Fibroblast of the aortic adventitia (primary cell): Measurements from ENCODE around the gene OBSCN. TPM values are rescaled to one million over a fixed set of nuclear protein-coding genes. Genes with fewer than 3 reads are reported as not detected.

Experiments
- DNase-seq: peaks from one replicate; pipeline ENCODE4 v3.0.0-alpha.2; 2010; ENCODE audit warnings: low read depth
- H3K4me3 ChIP-seq: 2 replicates; pipeline ENCODE4 v1.5.1; 2011; ENCODE audit warnings: low read depth, mild to moderate bottlenecking, control low read depth, low read length, moderate library complexity
- total RNA-seq: library from RNA; depleted of rRNA; stranded (reverse); fragments of >200 nt; gene quantifications from 2 replicates; pipeline ENCODE4 v1.2.3, GENCODE V29; 2012; ENCODE audit warnings: low replicate concordance
- TF ChIP-seq, protein P1 (sequence below): IDR thresholded peaks from 2 replicates; pipeline ENCODE4 v1.5.1; 2011; ENCODE audit warnings: mild to moderate bottlenecking, low read length, control low read depth, inconsistent platforms; ENCODE audit not compliant: insufficient read depth

OBSCN gene
- total RNA-seq, 1 donor = 0.99 TPM

DNA sequence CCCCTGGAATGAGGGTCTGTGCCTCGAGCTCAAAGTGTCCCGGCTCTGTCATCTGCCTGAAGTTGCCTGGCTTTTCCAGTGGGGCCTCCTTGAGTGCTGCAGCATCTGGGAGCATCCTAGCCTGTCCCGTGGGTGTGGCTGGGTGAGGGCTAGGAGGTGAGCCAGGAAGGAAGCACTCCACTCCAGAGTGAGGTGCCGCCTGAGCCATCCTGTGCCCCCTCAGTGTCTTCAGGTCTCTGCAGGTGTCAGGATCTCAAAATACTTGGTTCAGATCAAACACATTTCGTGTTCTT, 30.7 kb upstream of the OBSCN start:
- TF ChIP-seq, protein P1, sequence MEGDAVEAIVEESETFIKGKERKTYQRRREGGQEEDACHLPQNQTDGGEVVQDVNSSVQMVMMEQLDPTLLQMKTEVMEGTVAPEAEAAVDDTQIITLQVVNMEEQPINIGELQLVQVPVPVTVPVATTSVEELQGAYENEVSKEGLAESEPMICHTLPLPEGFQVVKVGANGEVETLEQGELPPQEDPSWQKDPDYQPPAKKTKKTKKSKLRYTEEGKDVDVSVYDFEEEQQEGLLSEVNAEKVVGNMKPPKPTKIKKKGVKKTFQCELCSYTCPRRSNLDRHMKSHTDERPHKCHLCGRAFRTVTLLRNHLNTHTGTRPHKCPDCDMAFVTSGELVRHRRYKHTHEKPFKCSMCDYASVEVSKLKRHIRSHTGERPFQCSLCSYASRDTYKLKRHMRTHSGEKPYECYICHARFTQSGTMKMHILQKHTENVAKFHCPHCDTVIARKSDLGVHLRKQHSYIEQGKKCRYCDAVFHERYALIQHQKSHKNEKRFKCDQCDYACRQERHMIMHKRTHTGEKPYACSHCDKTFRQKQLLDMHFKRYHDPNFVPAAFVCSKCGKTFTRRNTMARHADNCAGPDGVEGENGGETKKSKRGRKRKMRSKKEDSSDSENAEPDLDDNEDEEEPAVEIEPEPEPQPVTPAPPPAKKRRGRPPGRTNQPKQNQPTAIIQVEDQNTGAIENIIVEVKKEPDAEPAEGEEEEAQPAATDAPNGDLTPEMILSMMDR = no peak
- DNase-seq = no peak
- no peak overlapping the region for H3K4me3 ChIP-seq

DNA sequence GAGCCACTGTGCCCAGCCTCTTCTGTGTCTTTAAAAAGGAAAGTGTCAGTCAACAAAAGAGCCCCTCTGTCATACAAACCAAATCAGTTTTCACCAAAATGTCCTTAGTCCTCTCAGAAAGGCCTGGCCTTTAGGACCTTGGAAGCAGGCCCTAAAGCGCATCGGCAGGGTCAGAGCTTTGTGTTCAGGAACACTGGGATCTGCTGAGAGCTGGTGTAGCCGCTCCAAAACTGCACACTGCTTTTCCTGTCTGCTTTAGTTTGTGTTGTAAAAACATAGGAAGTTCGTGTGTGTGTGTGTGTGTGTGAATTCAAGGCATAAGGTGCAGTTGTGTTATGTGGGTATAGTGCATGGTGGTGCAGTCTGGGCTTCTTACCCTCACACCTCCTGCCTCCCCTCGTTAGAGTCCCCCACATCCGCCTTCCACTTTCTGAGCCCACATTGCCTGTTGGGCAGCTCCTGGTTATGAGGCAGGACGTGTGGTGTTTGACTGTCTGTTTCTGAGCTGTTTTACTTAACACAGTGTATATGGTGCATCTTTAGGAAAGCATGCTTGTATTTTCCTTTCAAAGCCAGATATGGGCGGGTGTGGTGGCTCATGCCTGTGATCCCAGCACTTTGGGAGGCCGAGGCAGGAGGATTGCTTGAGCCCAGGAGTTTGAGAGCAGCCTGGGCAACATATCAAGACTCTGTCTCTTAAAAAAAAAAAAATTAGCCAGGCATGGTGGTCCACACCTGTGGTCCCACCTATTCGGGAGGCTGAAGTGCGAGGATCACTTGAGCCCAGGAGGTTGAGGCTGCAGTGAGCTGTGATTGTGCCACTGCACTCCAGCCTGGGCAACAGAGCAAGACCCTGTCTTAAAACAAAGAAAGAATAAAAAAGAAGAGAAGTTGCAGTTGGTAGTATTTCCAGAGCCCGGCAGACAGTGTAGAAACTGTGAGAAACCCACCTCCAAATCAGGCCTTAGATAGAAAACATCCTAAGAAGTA, 29.8 kb upstream of the OBSCN start:
- H3K4me3 ChIP-seq = no peak overlapping the region
- DNase-seq = no peak
- TF ChIP-seq, protein P1 = no peak

DNA sequence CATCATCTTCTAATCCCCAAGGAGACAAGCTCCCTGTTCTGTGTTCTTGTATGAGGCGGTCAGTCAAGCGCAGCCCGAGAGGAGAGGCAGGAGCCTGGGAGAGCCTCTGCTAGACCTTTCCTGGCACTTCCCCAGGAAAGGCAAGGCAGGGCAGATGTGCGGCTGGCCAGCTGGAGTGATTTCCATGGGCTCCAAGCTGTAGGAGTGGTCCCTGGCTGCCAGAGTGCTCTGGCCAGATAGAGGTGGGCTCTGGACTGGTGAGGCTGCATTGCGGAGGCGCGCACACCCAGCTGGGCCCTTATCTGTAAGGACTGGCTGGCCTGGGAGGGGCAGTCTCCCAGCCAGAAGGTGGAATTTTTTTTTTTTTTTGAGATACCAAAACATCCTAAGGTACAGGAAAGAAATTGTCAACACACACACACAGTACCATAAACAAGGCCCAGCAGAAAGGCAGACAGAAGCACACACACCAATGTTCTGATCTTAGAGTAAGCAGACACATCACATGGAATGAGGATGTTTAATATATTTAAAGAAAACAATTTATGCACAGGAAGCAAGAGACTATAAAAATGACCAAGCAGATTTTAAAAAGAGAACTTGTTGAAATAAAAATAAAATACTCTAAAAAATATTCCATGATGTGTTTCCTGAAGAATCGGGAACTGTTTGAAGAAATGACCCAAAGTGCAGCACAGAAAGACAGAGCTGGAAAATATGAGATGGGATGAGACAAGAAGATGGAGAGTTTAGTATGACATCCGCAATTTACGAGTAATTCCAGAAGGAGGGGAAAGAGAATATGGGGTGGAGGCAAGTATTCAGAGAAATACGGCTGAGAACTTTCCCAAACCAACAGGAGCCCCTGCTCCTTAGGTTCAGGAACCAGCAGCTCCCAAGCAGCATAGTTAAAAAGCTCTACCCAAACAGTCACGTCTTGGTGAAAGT, 28.8 kb upstream of the OBSCN start:
- no peak overlapping the region for H3K4me3 ChIP-seq
- no peak for DNase-seq
- TF ChIP-seq, protein P1 = no peak

DNA sequence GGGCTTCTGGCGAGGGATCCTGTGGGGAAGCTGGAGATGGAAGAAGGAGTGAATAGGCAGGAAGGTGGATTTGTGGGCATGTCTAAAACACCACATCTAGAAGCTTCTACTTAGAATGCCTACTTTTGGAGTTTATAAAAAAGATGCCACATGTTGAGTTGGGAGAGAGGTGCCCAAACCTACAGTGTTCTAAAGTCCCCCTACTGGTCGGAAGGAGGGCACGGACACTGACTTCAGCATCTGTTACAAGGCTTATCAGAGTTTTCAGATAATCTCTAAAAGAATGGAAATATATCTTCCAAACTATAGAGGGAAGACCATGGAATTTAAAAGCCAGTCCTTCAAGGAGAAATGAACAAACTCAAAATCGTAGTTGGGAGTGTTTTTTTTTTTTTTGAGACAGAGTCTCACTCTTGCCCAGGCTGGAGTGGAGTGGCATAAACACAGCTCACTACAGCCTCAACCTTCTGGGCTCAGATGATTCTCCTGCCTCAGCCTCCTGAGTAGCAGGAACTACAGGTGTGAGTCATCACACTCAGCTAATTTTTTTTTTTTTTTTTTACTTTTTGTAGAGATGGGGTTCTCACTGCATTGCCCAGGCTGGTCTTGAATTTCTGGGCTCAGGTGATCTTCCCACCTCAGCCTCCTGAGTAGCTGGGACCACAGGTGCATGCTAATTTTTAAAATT, 27.4 kb upstream of the OBSCN start:
- TF ChIP-seq, protein P1 = peak; percentile 35

DNA sequence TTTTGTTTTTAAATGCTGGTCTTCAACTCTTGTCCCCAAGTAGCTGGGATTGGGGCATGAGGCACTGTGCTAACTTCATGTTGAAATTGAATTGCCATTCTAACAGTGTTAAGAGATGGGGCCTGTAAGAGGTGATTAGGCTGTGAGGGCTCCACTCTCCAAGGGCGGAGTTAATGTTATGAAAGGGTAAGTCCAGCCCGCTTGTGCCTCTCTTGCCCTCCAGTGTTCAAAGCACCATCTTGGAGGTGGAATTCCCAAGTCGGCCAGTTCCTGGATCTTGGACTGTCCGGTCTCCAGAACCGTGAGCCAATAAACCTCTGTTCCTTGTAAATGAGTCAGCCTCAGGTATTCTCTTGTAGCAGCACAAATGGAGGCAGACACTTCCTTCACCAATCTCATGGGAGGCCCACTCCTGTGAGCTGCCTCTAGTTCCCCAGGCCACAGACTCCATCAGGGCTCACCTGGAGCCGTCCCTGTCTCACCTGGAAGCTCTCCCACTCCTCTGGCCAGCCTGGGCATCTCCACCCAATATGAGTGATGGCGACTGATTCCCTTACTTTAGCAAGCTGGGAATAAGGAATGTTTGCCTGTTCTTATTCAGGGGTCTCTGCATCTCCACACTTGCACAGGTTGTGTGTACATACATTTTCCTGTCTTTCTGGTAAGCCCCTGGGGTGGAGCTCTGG, 26.7 kb upstream of the OBSCN start:
- DNase-seq = no peak
- no peak overlapping the region for H3K4me3 ChIP-seq
- TF ChIP-seq, protein P1 = no peak

More for the DNA sequence above, 27.4 kb upstream of the OBSCN start:
- H3K4me3 ChIP-seq = no peak overlapping the region
- DNase-seq = no peak

DNA sequence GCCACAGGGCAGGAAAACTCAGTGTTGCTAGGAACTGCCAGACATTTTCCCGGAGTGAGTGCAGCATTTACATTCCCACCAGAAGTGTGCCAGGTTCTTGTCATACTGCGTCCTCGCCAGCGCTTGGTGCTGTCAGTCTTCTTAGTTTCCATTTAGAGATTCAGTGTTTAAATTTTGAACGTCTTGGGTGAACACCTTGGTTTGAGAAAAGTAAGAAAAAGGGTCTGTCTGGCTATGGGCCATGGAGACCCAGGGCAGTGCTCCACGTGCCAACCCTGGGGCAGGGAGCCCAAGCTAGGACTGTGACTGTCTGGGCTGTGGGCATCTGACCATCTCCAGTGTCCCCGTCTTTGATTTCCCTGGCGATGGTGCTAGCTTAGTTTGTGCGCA, 26.2 kb upstream of the OBSCN start:
- no peak overlapping the region for H3K4me3 ChIP-seq
- TF ChIP-seq, protein P1 = no peak
- DNase-seq = no peak
